ENCODE results near the gene MTHFD2L.

MTHFD2L gene

DNA sequence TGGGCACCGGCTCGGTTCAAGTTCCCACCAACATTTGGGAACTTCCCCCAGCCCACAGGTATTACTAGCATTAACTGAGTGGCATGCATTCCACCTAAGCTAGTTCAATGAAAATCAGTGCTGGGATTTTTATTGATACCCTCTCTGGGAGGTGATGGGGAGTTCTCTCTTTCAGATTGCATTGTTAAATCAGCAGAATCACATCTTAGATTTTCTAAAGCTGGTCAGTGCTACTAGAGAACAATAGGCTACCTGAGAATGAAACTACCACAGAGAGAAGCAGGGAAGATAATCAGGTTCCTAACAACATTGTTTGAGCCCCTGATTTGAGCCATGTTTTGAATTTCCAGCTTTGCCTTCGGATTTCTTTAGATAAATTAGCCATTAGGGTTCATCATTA, 166.3 kb downstream of the MTHFD2L start:
- no peaks in the 10 kb centered on the region for H3K9me2 ChIP-seq (replicated peaks; ENCODE audit: insufficient read depth, low read length)
- no peaks in the 10 kb centered on the region for H3K27me3 ChIP-seq (ENCODE audit: low read length)
- no peaks in the 10 kb centered on the region for H3K36me3 ChIP-seq (ENCODE audit: low read length)
- no peak overlapping the region for H3K4me2 ChIP-seq (ENCODE audit: low read depth, low read length, poor library complexity, severe bottlenecking)
- no peak overlapping the region for H3K27ac ChIP-seq (ENCODE audit: low read depth, low read length)
- TF ChIP-seq, protein P1, sequence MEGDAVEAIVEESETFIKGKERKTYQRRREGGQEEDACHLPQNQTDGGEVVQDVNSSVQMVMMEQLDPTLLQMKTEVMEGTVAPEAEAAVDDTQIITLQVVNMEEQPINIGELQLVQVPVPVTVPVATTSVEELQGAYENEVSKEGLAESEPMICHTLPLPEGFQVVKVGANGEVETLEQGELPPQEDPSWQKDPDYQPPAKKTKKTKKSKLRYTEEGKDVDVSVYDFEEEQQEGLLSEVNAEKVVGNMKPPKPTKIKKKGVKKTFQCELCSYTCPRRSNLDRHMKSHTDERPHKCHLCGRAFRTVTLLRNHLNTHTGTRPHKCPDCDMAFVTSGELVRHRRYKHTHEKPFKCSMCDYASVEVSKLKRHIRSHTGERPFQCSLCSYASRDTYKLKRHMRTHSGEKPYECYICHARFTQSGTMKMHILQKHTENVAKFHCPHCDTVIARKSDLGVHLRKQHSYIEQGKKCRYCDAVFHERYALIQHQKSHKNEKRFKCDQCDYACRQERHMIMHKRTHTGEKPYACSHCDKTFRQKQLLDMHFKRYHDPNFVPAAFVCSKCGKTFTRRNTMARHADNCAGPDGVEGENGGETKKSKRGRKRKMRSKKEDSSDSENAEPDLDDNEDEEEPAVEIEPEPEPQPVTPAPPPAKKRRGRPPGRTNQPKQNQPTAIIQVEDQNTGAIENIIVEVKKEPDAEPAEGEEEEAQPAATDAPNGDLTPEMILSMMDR (IDR thresholded peaks at IDR 0.05; ENCODE audit: insufficient read depth, low read length, poor library complexity, severe bottlenecking): no peak
- TF ChIP-seq EZH2phosphoT487 (conservative IDR thresholded peaks at IDR 0.05; ENCODE audit: low read length): no peak
- no peak overlapping the region for H2AFZ ChIP-seq (ENCODE audit: low read depth, low read length, severe bottlenecking)
- no peaks in the 10 kb centered on the region for H3F3A ChIP-seq (ENCODE audit: insufficient read depth)
- no peak overlapping the region for H3K4me3 ChIP-seq (ENCODE audit: insufficient read depth, low read length, poor library complexity, severe bottlenecking)
- H4K20me1 ChIP-seq (ENCODE audit: low read depth, low read length): no peaks in the 10 kb centered on the region
- no peaks in the 10 kb centered on the region for H3K9me3 ChIP-seq (ENCODE audit: insufficient read depth, low read length)
- H3K79me2 ChIP-seq (ENCODE audit: insufficient read depth, low read length): no peaks in the 10 kb centered on the region
- H3K9ac ChIP-seq (ENCODE audit: low read length): no peak overlapping the region

DNA sequence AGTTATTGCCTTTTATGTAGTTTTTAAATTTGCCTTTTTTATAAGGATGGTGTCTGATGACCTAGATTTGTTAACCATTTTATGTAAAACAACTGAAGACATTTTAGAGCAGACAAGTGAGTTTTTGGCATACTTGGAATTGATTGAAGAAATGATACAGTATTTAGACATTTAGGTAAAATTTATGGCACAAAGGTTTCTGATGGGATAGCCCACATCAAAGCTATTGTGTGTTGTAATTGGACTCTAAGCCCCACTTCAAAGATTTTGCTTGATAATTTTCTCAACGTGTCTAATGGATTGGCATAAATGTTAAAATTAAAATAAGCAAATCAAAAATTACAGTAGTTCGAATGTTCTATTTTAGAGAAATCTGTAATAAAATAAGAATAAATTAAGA, 168.0 kb downstream of the MTHFD2L start:
- Histone ChIP-seq H3K4me2 (ENCODE audit: low read depth, low read length, poor library complexity, severe bottlenecking) (no peak overlapping the region), H3K79me2 (ENCODE audit: insufficient read depth, low read length) (no peaks in the 10 kb centered on the region)
- TF ChIP-seq, protein P1 (IDR thresholded peaks at IDR 0.05; ENCODE audit: insufficient read depth, low read length, poor library complexity, severe bottlenecking): no peak
- TF ChIP-seq EZH2phosphoT487 (conservative IDR thresholded peaks at IDR 0.05; ENCODE audit: low read length): no peak

GRCh38 chr4:74327762-74328161, 169.8 kb downstream of the MTHFD2L start:
- no peak overlapping the region for H3K4me3 ChIP-seq (ENCODE audit: insufficient read depth, low read length, poor library complexity, severe bottlenecking)
- TF ChIP-seq, protein P1 (IDR thresholded peaks at IDR 0.05; ENCODE audit: insufficient read depth, low read length, poor library complexity, severe bottlenecking): no peak
- no peak for TF ChIP-seq EZH2phosphoT487 (conservative IDR thresholded peaks at IDR 0.05; ENCODE audit: low read length)

More for the DNA sequence above, 168.0 kb downstream of the MTHFD2L start:
- Histone ChIP-seq H3K9ac (ENCODE audit: low read length) (no peak overlapping the region), H2AFZ (ENCODE audit: low read depth, low read length, severe bottlenecking) (no peak overlapping the region), H3K27me3 (ENCODE audit: low read length) (no peaks in the 10 kb centered on the region), H3F3A (ENCODE audit: insufficient read depth) (no peaks in the 10 kb centered on the region), H4K20me1 (ENCODE audit: low read depth, low read length) (no peaks in the 10 kb centered on the region), H3K36me3 (ENCODE audit: low read length) (no peaks in the 10 kb centered on the region), H3K27ac (ENCODE audit: low read depth, low read length) (no peak overlapping the region), H3K9me3 (ENCODE audit: insufficient read depth, low read length) (no peaks in the 10 kb centered on the region), H3K4me3 (ENCODE audit: insufficient read depth, low read length, poor library complexity, severe bottlenecking) (no peak overlapping the region), H3K9me2 (replicated peaks; ENCODE audit: insufficient read depth, low read length) (no peaks in the 10 kb centered on the region)

More at GRCh38 chr4:74327762-74328161, 169.8 kb downstream of the MTHFD2L start:
- H2AFZ ChIP-seq (ENCODE audit: low read depth, low read length, severe bottlenecking): no peak overlapping the region
- H4K20me1 ChIP-seq (ENCODE audit: low read depth, low read length): no peaks in the 10 kb centered on the region
- no peak overlapping the region for H3K27ac ChIP-seq (ENCODE audit: low read depth, low read length)
- no peaks in the 10 kb centered on the region for H3K36me3 ChIP-seq (ENCODE audit: low read length)
- no peak overlapping the region for H3K4me2 ChIP-seq (ENCODE audit: low read depth, low read length, poor library complexity, severe bottlenecking)
- no peaks in the 10 kb centered on the region for H3K9me2 ChIP-seq (replicated peaks; ENCODE audit: insufficient read depth, low read length)
- H3F3A ChIP-seq (ENCODE audit: insufficient read depth): no peaks in the 10 kb centered on the region
- H3K27me3 ChIP-seq (ENCODE audit: low read length): no peaks in the 10 kb centered on the region
- no peaks in the 10 kb centered on the region for H3K9me3 ChIP-seq (ENCODE audit: insufficient read depth, low read length)
- H3K79me2 ChIP-seq (ENCODE audit: insufficient read depth, low read length): no peaks in the 10 kb centered on the region
- no peak overlapping the region for H3K9ac ChIP-seq (ENCODE audit: low read length)
